ENCODE data around the gene PIGQ.

Gene PIGQ

DNA sequence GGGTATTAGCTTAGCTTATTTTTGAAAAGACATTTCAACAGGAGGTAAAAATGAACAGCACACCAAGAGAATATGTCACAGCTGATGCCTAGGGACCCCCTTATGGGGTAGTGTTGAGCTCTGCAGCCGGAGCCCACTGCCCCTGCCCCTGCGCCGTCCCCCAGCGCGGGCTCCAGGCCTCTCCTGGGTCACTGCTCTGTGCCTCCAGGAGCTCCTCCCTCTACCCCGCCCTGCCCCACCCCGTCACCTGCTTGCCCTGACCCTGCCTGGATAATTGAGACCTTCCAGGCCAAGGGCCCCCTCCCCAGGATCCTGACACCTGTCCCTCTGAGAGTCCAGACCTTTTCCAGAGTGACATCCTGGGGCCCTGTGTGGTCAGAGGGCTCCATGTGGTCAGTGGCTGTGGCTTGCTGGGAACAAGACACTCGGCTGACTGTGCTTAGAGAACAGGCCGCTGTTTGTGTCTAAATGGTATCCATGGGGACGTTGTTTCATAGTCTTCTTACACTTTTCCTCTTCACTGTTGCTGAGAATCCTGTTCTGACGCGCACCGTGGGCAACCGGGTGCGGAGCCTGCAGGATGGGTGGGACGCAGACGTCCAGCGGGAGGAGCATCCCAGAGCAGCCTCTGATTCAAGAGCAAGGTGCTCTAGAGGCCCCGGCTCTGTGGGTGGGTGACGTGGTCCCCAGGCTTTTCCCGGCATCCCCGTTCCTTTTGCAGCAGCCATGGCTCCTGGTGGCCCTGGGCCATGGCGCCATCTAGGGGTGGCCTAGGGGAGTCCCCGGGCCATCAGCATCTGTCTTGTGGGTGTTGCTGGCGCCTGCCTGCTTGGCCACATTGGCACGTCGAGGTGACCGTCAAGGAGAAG is 41.0 kb downstream of the PIGQ start:
- Mint-ChIP-seq H3K4me3 (no peak overlapping the region), H3K36me3 (peaks cover 5% of the 10 kb centered on the region), H3K27ac (peak overlapping the region; percentile 78), H3K4me1 (peaks cover 31% of the 10 kb centered on the region), H3K9me3 (no peaks in the 10 kb centered on the region)
- DNase-seq (ENCODE audit: low spot score in 2 of 2) (peak; percentile 40 to 63), ATAC-seq (peak; percentile 89)

GRCh38 chr16:615122-615521 is 45.4 kb downstream of the PIGQ start:
- H3K36me3 Mint-ChIP-seq: peaks cover 5% of the 10 kb centered on the region
- no peak for ATAC-seq
- no peak for DNase-seq (ENCODE audit: low spot score in 2 of 2)
- H3K4me1 Mint-ChIP-seq: peaks cover 10% of the 10 kb centered on the region
- H3K9me3 Mint-ChIP-seq: no peaks in the 10 kb centered on the region
- H3K27ac Mint-ChIP-seq: no peak overlapping the region
- no peak overlapping the region for H3K4me3 Mint-ChIP-seq

- DNase-seq (ENCODE audit: low spot score in 2 of 2) (no peak), ATAC-seq (no peak)
- no peaks in the 10 kb centered on the region for H3K4me1 Mint-ChIP-seq
- no peaks in the 10 kb centered on the region for H3K9me3 Mint-ChIP-seq
- H3K27ac Mint-ChIP-seq: no peak overlapping the region
- H3K4me3 Mint-ChIP-seq: no peak overlapping the region
- H3K36me3 Mint-ChIP-seq: no peaks in the 10 kb centered on the region
Measured at GRCh38 chr16:616733-617586, 47.2 kb downstream of the PIGQ start.

GRCh38 chr16:617855-618254 is 48.1 kb downstream of the PIGQ start:
- H3K4me3 Mint-ChIP-seq: no peak overlapping the region
- no peaks in the 10 kb centered on the region for H3K4me1 Mint-ChIP-seq
- no peaks in the 10 kb centered on the region for H3K36me3 Mint-ChIP-seq
- no peak for ATAC-seq
- DNase-seq (ENCODE audit: low spot score in 2 of 2): no peak
- H3K9me3 Mint-ChIP-seq: no peaks in the 10 kb centered on the region
- no peak overlapping the region for H3K27ac Mint-ChIP-seq

- Mint-ChIP-seq H3K4me3 (no peak overlapping the region), H3K4me1 (no peaks in the 10 kb centered on the region), H3K27ac (no peak overlapping the region), H3K36me3 (no peaks in the 10 kb centered on the region), H3K9me3 (no peaks in the 10 kb centered on the region)
- DNase-seq (ENCODE audit: low spot score in 2 of 2) (no peak), ATAC-seq (no peak)
Measured at GRCh38 chr16:619476-620100, 49.8 kb downstream of the PIGQ start.

GRCh38 chr16:620700-621525 is 51.1 kb downstream of the PIGQ start:
- Mint-ChIP-seq H3K9me3 (no peaks in the 10 kb centered on the region), H3K4me1 (no peaks in the 10 kb centered on the region), H3K27ac (peak overlapping the region; percentile 13), H3K36me3 (no peaks in the 10 kb centered on the region), H3K4me3 (no peak overlapping the region)
- DNase-seq (ENCODE audit: low spot score in 2 of 2) (no peak), ATAC-seq (no peak)

- no peak for ATAC-seq
- no peak for DNase-seq (ENCODE audit: low spot score in 2 of 2)
- H3K4me1 Mint-ChIP-seq: no peaks in the 10 kb centered on the region
- peaks cover 3% of the 10 kb centered on the region for H3K36me3 Mint-ChIP-seq
- no peak overlapping the region for H3K4me3 Mint-ChIP-seq
- no peaks in the 10 kb centered on the region for H3K9me3 Mint-ChIP-seq
- peak overlapping the region; percentile 13 for H3K27ac Mint-ChIP-seq
Measured at GRCh38 chr16:621526-622105, 51.8 kb downstream of the PIGQ start.

DNA sequence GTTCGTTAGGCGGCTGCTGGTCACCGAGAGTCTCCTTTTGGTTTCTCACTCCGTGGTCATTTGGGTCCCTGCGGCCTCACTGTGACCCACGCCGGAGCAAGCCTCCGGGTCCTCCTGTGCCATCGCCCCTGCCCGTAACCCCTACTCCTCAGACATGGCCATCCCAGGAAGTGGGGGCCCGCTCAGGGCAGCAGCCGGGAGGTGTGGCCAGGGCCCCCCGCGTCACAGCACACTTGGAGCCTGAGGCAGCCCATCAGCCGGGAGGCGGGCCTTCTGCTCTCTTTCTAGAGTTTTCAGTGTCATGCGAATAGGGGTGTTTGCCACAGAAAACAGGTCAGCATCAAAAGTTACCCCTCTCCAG is 53.1 kb downstream of the PIGQ start:
- Mint-ChIP-seq H3K9me3 (no peaks in the 10 kb centered on the region), H3K4me3 (no peak overlapping the region), H3K4me1 (no peaks in the 10 kb centered on the region), H3K36me3 (peaks cover 8% of the 10 kb centered on the region), H3K27ac (no peak overlapping the region)
- DNase-seq (ENCODE audit: low spot score in 2 of 2) (no peak), ATAC-seq (no peak)

GRCh38 chr16:624526-625070 is 54.8 kb downstream of the PIGQ start:
- ATAC-seq: no peak
- Mint-ChIP-seq H3K9me3 (no peaks in the 10 kb centered on the region), H3K36me3 (peaks cover 10% of the 10 kb centered on the region), H3K4me3 (no peak overlapping the region), H3K4me1 (no peaks in the 10 kb centered on the region), H3K27ac (no peak overlapping the region)
- no peak for DNase-seq (ENCODE audit: low spot score in 2 of 2)

- no peak for DNase-seq (ENCODE audit: low spot score in 2 of 2)
- no peak for ATAC-seq
- Mint-ChIP-seq H3K36me3 (peaks cover 10% of the 10 kb centered on the region), H3K4me1 (no peaks in the 10 kb centered on the region), H3K27ac (no peak overlapping the region), H3K9me3 (no peaks in the 10 kb centered on the region), H3K4me3 (no peak overlapping the region)
Measured at GRCh38 chr16:625117-625976, 55.6 kb downstream of the PIGQ start.

DNA sequence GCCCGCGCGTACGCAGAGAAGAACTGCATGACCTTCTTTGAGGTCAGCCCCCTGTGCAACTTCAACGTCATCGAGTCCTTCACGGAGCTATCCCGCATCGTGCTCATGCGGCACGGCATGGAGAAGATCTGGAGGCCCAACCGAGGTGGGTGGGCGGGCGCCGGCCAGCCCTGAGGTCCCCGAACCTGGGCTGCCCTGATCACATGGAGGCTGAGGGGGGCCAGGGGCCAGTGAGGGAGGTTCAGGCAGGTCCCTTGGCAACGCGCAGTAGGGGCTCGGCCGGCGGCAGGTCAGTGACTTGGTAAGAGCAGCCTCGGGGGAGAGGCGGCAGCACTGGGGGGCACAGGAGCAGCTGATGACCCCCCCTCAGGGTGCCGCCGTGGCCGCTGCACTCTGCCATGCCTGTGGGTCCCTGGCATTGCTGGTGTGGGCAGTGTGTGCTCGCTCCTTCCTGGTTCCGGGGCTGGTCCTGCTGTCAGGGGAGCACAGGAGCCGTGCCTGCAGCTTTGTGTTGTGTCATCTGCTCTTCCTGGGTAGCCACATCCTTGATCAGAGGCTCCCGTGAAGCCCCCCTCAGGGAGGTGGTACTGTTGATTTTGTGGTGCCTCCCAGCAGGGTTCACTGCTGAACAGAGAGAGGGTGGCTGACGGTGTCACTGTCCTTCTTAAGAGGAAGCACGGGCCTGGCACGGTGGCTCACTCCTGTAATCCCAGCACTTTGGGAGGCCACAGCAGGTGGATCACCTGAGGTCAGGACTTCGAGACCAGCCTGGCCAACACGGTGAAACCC is 56.4 kb downstream of the PIGQ start:
- ATAC-seq: no peak
- Mint-ChIP-seq H3K9me3 (no peaks in the 10 kb centered on the region), H3K4me3 (no peak overlapping the region), H3K27ac (no peak overlapping the region), H3K4me1 (no peaks in the 10 kb centered on the region), H3K36me3 (peaks cover 10% of the 10 kb centered on the region)
- DNase-seq (ENCODE audit: low spot score in 2 of 2): no peak

DNA sequence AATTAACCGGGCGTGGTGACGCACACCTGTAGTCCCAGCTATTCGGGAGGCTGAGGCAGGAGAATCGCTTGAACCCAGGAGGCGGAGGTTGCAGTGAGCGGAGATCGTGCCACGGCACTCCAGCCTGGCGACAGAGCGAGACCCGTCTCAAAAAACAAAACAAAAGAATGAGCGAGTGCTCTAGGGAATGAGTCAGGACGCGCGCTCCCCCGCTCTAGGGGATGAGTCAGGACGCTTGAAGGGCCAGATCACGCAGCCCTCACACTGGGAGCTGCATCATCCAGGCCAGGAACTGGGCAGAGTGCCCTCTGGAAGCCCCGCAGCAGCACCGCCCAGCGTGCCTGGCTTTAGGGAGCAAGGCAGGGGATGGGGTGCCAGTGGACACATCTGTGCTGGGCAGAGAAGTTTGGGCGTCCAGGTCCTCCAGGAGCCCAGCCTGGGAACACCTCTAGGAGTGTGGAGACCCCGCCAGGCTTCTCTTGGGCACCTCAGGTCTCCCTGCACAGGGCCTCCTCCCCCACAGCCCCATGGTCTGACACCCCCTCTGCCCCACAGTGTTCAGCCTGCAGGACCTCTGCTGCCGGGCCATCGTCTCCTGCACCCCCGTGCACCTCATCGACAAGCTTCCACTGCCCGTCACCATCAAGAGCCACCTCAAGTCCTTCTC is 57.2 kb downstream of the PIGQ start:
- Mint-ChIP-seq H3K27ac (no peak overlapping the region), H3K4me1 (no peaks in the 10 kb centered on the region), H3K4me3 (no peak overlapping the region), H3K36me3 (peaks cover 17% of the 10 kb centered on the region), H3K9me3 (no peaks in the 10 kb centered on the region)
- no peak for DNase-seq (ENCODE audit: low spot score in 2 of 2)
- ATAC-seq: no peak
